Suprapubic skin (tissue), 3 donors: ENCODE measurements around the gene ADH6.

Experiments used
- CTCF ChIP-seq, 2 donors: fragments of 200-600 bp in 1 of 2; fragments of 450-650 bp in 1 of 2; sonication (generic) in 1 of 2; IDR thresholded peaks; one replicate each; pipeline ENCODE4 v1.5.1; 2016 to 2019; ENCODE audit warnings: antibody characterized with exemption in 2 of 2, mild to moderate bottlenecking in 1 of 2, moderate library complexity in 1 of 2
- POLR2A ChIP-seq, 2 donors: fragments of 450-650 bp; IDR thresholded peaks; one replicate each; pipeline ENCODE4 v1.6.1; 2017; ENCODE audit warnings: antibody characterized with exemption in 2 of 2, mild to moderate bottlenecking in 2 of 2, moderate library complexity in 2 of 2

GRCh38 chr4:99159699-99160098 is 59.3 kb downstream of the ADH6 start:
- TF ChIP-seq POLR2A (IDR thresholded peaks at IDR 0.05) (no peak), CTCF (IDR thresholded peaks at IDR 0.05) (no peak)
